IMR-90 (cell line): ENCODE results near the gene MPPED1. TPM values are rescaled to one million over a fixed set of nuclear protein-coding genes. Genes with fewer than 3 reads are reported as not detected.

ENCODE experiments used
- ATAC-seq: fragments of 200-7000 bp; cut with Tn5 transposase; 2 replicates; pipeline ENCODE4 v1.9.1; 2020; ENCODE audit warnings: low read depth, mild to moderate bottlenecking, moderate library complexity
- BruUV-seq: library from RNA; stranded (reverse); fragments of 400-500 nt; replicated peaks from 2 replicates; lab custom pipeline; 2021; lab: Mats Ljungman, UMichigan
- CTCF ChIA-PET: fragments of 300-600 bp; formaldehyde crosslinking; extraction: SDS; loops from one replicate; lab custom pipeline; 2021; ENCODE audit warnings: antibody characterized with exemption; lab: Yijun Ruan, JAX
- POLR2A ChIA-PET: fragments of 300-600 bp; sonication (Branson Sonifier 250); formaldehyde crosslinking; loops from one replicate; lab custom pipeline; 2022; ENCODE audit warnings: antibody characterized with exemption; ENCODE audit not compliant: unreplicated experiment; lab: Charles Lee
- DNase-seq: peaks from one replicate; pipeline ENCODE4 v3.0.0; 2013
- H2AFZ ChIP-seq: replicated peaks from 2 replicates; pipeline ENCODE3; 2013; ENCODE audit warnings: low read length, mild to moderate bottlenecking; ENCODE audit not compliant: poor library complexity
- H2AK5ac ChIP-seq: 2 replicates; pipeline ENCODE4 v1.6.1; 2013; ENCODE audit warnings: low read depth, low read length, inconsistent platforms
- H2AK9ac ChIP-seq: replicated peaks from 2 replicates; pipeline ENCODE3; 2013; ENCODE audit warnings: mild to moderate bottlenecking, low read depth, low read length, moderate library complexity; ENCODE audit not compliant: poor library complexity
- H2BK120ac ChIP-seq: 2 replicates; pipeline ENCODE4 v1.6.1; 2013; ENCODE audit warnings: low read depth, low read length, inconsistent platforms
- H2BK15ac ChIP-seq: 3 replicates; pipeline ENCODE4 v1.6.1; 2013; ENCODE audit warnings: low read depth, low read length, inconsistent platforms
- H2BK20ac ChIP-seq: 2 replicates; pipeline ENCODE4 v1.6.1; 2013; ENCODE audit warnings: low read depth, mild to moderate bottlenecking, inconsistent platforms, low read length, moderate library complexity
- H2BK5ac ChIP-seq: 2 replicates; pipeline ENCODE4 v1.6.1; 2013; ENCODE audit warnings: mild to moderate bottlenecking, low read depth, low read length, inconsistent platforms; ENCODE audit not compliant: poor library complexity, severe bottlenecking
- H3K14ac ChIP-seq: replicated peaks from 2 replicates; pipeline ENCODE4 v1.6.1; 2013; ENCODE audit warnings: low read depth, low read length, inconsistent platforms
- H3K18ac ChIP-seq: 2 replicates; pipeline ENCODE4 v1.6.1; 2013; ENCODE audit warnings: low read depth, low read length, control low read depth
- H3K23ac ChIP-seq: 2 replicates; pipeline ENCODE4 v1.6.1; 2013; ENCODE audit warnings: low read depth, low read length, inconsistent platforms
- H3K27ac ChIP-seq: 2 replicates; pipeline ENCODE4 v1.5.1; 2013; ENCODE audit warnings: mild to moderate bottlenecking, control low read depth, low read length; ENCODE audit not compliant: insufficient read depth
- H3K27me3 ChIP-seq: 2 replicates; pipeline ENCODE4 v1.6.1; 2013; ENCODE audit warnings: low read length; ENCODE audit not compliant: control insufficient read depth, insufficient read depth
- H3K36me3 ChIP-seq: 2 replicates; pipeline ENCODE4 v1.6.1; 2013; ENCODE audit warnings: low read length, mixed read lengths; ENCODE audit not compliant: control insufficient read depth, insufficient read depth
- H3K4ac ChIP-seq: 2 replicates; pipeline ENCODE4 v1.6.1; 2013; ENCODE audit warnings: low read depth, low read length, inconsistent platforms
- H3K4me1 ChIP-seq: 2 replicates; pipeline ENCODE4 v1.6.1; 2013; ENCODE audit warnings: low read length, mixed read lengths; ENCODE audit not compliant: control insufficient read depth, insufficient read depth
- H3K4me2 ChIP-seq: 2 replicates; pipeline ENCODE4 v1.6.1; 2013; ENCODE audit warnings: low read depth, mild to moderate bottlenecking, control low read depth, low read length, moderate library complexity
- H3K4me3 ChIP-seq: 2 replicates; pipeline ENCODE4 v1.5.1; 2013; ENCODE audit warnings: low read depth, mild to moderate bottlenecking, control low read depth, low read length, moderate library complexity; ENCODE audit not compliant: insufficient read depth
- H3K56ac ChIP-seq: 2 replicates; pipeline ENCODE4 v1.6.1; 2013; ENCODE audit warnings: low read length, inconsistent platforms; ENCODE audit not compliant: insufficient read depth; ENCODE audit errors: extremely low read depth
- H3K79me1 ChIP-seq, 2 experiments: 2 replicates each; pipeline ENCODE4 v1.6.1; 2013; ENCODE audit warnings: low read length in 2 of 2, inconsistent platforms in 1 of 2, low read depth in 1 of 2
- H3K9ac ChIP-seq: 2 replicates; pipeline ENCODE4 v1.6.1; 2013; ENCODE audit warnings: low read depth, low read length, control low read depth
- H3K9me1 ChIP-seq: 2 replicates; pipeline ENCODE4 v1.6.1; 2013; ENCODE audit warnings: low read length, inconsistent platforms; ENCODE audit not compliant: insufficient read depth
- H3K9me3 ChIP-seq: 2 replicates; pipeline ENCODE4 v1.6.1; 2013; ENCODE audit warnings: low read length; ENCODE audit not compliant: control insufficient read depth, insufficient read depth
- H4K20me1 ChIP-seq: 2 replicates; pipeline ENCODE4 v1.6.1; 2013; ENCODE audit warnings: low read length, inconsistent platforms; ENCODE audit not compliant: insufficient read depth
- H4K5ac ChIP-seq: 2 replicates; pipeline ENCODE4 v1.6.1; 2013; ENCODE audit warnings: mild to moderate bottlenecking, low read depth, low read length, control low read depth
- H4K8ac ChIP-seq, 2 experiments: 2 replicates each; pipeline ENCODE4 v1.6.1; 2013; ENCODE audit warnings: low read depth in 2 of 2, low read length in 2 of 2, control low read depth in 1 of 2, inconsistent platforms in 1 of 2
- H4K91ac ChIP-seq: 2 replicates; pipeline ENCODE4 v1.6.1; 2013; ENCODE audit warnings: low read depth, low read length, inconsistent platforms; ENCODE audit not compliant: insufficient read depth
- CEBPB ChIP-seq: IDR thresholded peaks from 2 replicates; pipeline ENCODE4 v1.6.1; 2012; ENCODE audit warnings: low read depth, low read length, improper control_type of control experiment
- CHD1 ChIP-seq: IDR thresholded peaks from 2 replicates; pipeline ENCODE4 v1.6.1; 2012; ENCODE audit warnings: low read depth, low read length, improper control_type of control experiment
- MAFK ChIP-seq: IDR thresholded peaks from 2 replicates; pipeline ENCODE4 v1.6.1; 2012; ENCODE audit warnings: low read depth, low read length, improper control_type of control experiment
- MAZ ChIP-seq: IDR thresholded peaks from 2 replicates; pipeline ENCODE4 v1.6.1; 2012; ENCODE audit warnings: low read depth, mild to moderate bottlenecking, low read length, improper control_type of control experiment, moderate library complexity, borderline replicate concordance
- MXI1 ChIP-seq: IDR thresholded peaks from 2 replicates; pipeline ENCODE4 v1.6.1; 2012; ENCODE audit warnings: low read depth, mild to moderate bottlenecking, low read length, moderate library complexity, borderline replicate concordance
- NFE2L2 ChIP-seq: fragments of 150-350 bp; IDR thresholded peaks from 2 replicates; pipeline ENCODE4 v1.6.1; 2016; ENCODE audit warnings: low read depth, mild to moderate bottlenecking, low read length
- POLR2A ChIP-seq: IDR thresholded peaks from 2 replicates; pipeline ENCODE4 v1.6.1; 2012; ENCODE audit warnings: mild to moderate bottlenecking, low read depth, low read length
- RAD21 ChIP-seq: IDR thresholded peaks from 2 replicates; pipeline ENCODE4 v1.6.1; 2012; ENCODE audit warnings: low read length, improper control_type of control experiment
- RCOR1 ChIP-seq: IDR thresholded peaks from 2 replicates; pipeline ENCODE4 v1.6.1; 2012; ENCODE audit warnings: mild to moderate bottlenecking, low read length, improper control_type of control experiment; ENCODE audit not compliant: insufficient replicate concordance
- RFX5 ChIP-seq: IDR thresholded peaks from 2 replicates; pipeline ENCODE4 v1.8.0; 2012; ENCODE audit warnings: low read depth, mild to moderate bottlenecking, low read length, moderate library complexity
- WGBS, 2 experiments: methylation state at CpG; one replicate each; pipeline versions ENCODE4 v1.1.5 to v1.1.7; 2013; ENCODE audit warnings: missing lambda C conversion rate in 2 of 2; ENCODE audit not compliant: insufficient read length in 1 of 2; ENCODE audit errors: extremely low coverage in 2 of 2; 5-methylcytosine and 5-hydroxymethylcytosine counted together
- dilution Hi-C: fragments of 300-500 bp; cut with HindIII; formaldehyde crosslinking; loops from one replicate; pipeline ENCODE4 v1.14.3; 2018; ENCODE audit warnings: low sequenced_read_pairs; ENCODE audit not compliant: unreplicated experiment
- in situ Hi-C: fragments of 300-500 bp; cut with MboI; formaldehyde crosslinking; loops from 3 replicates; pipeline ENCODE4 v1.14.3; 2019; ENCODE audit warnings: low sequenced_read_pairs, inconsistent platforms, mixed read lengths
- intact Hi-C: fragments of 100-400 bp; cut with micrococcal nuclease; formaldehyde crosslinking; loops from 2 replicates; pipeline ENCODE4 v1.10.0; 2022
- polyA plus RNA-seq, 3 experiments: library from polyadenylated mRNA; depleted of rRNA; stranded (reverse); fragments of >200 nt; gene quantifications; 2 replicates each; pipeline ENCODE4 v1.2.3, GENCODE V29; 2012; ENCODE audit warnings: low replicate concordance in 1 of 3
- total RNA-seq: library from RNA; depleted of rRNA; stranded (reverse); fragments of >200 nt; gene quantifications from 2 replicates; pipeline ENCODE4 v1.2.3, GENCODE V29; 2012
- TF ChIP-seq, protein P1 (sequence below): fragments of 150-350 bp; IDR thresholded peaks from 2 replicates; pipeline ENCODE4 v1.6.1; 2017; ENCODE audit warnings: mild to moderate bottlenecking, antibody characterized with exemption, low read length, low read depth
- TF ChIP-seq, protein P2 (sequence below): conservative IDR thresholded peaks from 2 replicates; pipeline ENCODE4 v1.5.1; 2012; ENCODE audit warnings: mild to moderate bottlenecking, low read depth, low read length, improper control_type of control experiment

Gene MPPED1
- total and polyA plus RNA-seq, 2 of the 4 experiments (the other 2 are of a cell fraction) = not detected

DNA sequence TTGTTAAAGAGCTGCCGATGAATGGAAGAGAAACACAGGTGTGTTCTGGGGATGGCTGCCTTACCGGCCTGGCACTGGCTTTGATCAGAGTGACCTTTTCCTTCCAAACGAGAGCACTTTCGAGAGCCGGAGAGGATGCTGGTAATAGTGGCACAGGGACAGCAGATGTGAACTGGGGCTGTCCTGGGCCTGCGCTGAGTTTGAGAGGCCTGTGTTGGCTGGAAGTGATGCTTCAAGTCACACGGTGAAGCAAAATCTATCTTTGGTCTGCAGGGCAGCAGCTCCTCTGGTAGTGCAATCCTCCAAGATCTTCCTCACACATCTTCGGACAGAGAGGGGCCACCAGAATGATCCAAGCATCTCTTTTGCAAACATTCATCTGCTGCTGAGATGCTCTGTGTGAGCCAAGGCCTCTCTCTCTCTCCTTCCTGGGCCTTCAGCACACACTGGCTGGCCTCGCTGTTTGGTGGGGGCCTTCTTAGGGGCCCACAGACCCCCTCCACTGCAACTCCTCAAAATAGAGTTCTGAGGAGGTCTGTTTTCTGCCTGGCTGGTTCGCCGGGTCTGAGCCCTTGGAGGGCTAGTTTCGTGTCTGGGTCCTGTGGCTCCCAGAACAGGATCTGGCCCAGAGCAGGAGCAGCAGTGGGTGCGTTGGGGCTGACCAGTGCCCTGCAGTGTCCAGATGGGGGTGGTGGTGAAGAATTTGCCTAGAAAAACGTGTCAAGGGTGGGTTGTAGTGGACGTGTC, 6.4 kb downstream of the MPPED1 start:
- Histone ChIP-seq H2BK20ac (no peak overlapping the region), H3K4me2 (no peak overlapping the region), H2AK9ac (no peak overlapping the region), H2AK5ac (no peak overlapping the region), H2AFZ (no peak overlapping the region), H3K36me3 (no peaks in the 10 kb centered on the region), H3K4me1 (no peaks in the 10 kb centered on the region), H3K9me1 (no peaks in the 10 kb centered on the region), H2BK120ac (no peak overlapping the region), H4K20me1 (no peaks in the 10 kb centered on the region), H4K91ac (no peak overlapping the region), H2BK5ac (no peak overlapping the region), H3K56ac (no peak overlapping the region), H2BK15ac (no peak overlapping the region), H3K27me3 (peaks cover 70% of the 10 kb centered on the region), H3K23ac (no peak overlapping the region), H3K18ac (no peak overlapping the region), H3K14ac (no peak overlapping the region), H3K79me1 (no peaks in the 10 kb centered on the region), H3K27ac (no peak overlapping the region), H3K4me3 (no peak overlapping the region), H4K5ac (no peak overlapping the region), H4K8ac (no peak overlapping the region), H3K9me3 (no peaks in the 10 kb centered on the region), H3K4ac (no peak overlapping the region), H3K9ac (no peak overlapping the region)
- dilution Hi-C loops (no loop called here), in situ Hi-C loops (no loop called here), intact Hi-C loops (no loop called here)
- no peak for DNase-seq
- no peak for ATAC-seq
- WGBS, 2 experiments = 38% methylated on average over 4 of the region's 15 CpGs; no CpG with 5 or more reads in 1 of the 2 experiments
- BruUV-seq = no TSS peak
- POLR2A ChIA-PET = no interaction called here
- CTCF ChIA-PET = no interaction called here
- TF ChIP-seq CEBPB (no peak), POLR2A (no peak), MXI1 (no peak), MAZ (no peak), RAD21 (no peak), NFE2L2 (no peak), RCOR1 (no peak), RFX5 (no peak), CHD1 (no peak), MAFK (no peak)
- TF ChIP-seq, protein P1, sequence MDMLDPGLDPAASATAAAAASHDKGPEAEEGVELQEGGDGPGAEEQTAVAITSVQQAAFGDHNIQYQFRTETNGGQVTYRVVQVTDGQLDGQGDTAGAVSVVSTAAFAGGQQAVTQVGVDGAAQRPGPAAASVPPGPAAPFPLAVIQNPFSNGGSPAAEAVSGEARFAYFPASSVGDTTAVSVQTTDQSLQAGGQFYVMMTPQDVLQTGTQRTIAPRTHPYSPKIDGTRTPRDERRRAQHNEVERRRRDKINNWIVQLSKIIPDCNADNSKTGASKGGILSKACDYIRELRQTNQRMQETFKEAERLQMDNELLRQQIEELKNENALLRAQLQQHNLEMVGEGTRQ = no peak
- TF ChIP-seq, protein P2, sequence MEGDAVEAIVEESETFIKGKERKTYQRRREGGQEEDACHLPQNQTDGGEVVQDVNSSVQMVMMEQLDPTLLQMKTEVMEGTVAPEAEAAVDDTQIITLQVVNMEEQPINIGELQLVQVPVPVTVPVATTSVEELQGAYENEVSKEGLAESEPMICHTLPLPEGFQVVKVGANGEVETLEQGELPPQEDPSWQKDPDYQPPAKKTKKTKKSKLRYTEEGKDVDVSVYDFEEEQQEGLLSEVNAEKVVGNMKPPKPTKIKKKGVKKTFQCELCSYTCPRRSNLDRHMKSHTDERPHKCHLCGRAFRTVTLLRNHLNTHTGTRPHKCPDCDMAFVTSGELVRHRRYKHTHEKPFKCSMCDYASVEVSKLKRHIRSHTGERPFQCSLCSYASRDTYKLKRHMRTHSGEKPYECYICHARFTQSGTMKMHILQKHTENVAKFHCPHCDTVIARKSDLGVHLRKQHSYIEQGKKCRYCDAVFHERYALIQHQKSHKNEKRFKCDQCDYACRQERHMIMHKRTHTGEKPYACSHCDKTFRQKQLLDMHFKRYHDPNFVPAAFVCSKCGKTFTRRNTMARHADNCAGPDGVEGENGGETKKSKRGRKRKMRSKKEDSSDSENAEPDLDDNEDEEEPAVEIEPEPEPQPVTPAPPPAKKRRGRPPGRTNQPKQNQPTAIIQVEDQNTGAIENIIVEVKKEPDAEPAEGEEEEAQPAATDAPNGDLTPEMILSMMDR = no peak
